ENCODE data around the gene PANX1. TPM values are rescaled to one million over a fixed set of nuclear protein-coding genes. Genes with fewer than 3 reads are reported as not detected.

Gene PANX1
- total RNA-seq, 4 donors from 2014 or later, result 16.7 to 77.6 (median 30.4) TPM

DNA sequence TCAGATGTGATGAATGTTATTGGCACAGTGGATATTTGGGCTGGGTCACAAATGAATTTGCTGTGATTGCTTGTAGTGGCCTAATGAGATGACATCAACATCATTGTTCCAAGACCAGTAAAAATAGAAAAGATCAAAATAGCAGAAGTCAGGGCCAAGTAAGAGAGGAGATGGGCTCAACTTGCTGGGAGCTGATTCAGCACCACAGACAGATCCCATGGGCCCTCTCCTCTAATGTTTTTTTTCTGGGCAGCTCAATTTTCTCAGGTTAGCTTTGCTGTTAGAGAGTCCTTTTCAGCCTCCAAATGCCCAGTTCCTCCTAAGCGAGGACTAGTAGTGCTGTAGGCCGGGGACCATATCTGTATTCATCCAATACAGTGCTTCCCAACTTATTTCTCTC, 89.7 kb downstream of the PANX1 start:
- TF ChIP-seq, protein P1, sequence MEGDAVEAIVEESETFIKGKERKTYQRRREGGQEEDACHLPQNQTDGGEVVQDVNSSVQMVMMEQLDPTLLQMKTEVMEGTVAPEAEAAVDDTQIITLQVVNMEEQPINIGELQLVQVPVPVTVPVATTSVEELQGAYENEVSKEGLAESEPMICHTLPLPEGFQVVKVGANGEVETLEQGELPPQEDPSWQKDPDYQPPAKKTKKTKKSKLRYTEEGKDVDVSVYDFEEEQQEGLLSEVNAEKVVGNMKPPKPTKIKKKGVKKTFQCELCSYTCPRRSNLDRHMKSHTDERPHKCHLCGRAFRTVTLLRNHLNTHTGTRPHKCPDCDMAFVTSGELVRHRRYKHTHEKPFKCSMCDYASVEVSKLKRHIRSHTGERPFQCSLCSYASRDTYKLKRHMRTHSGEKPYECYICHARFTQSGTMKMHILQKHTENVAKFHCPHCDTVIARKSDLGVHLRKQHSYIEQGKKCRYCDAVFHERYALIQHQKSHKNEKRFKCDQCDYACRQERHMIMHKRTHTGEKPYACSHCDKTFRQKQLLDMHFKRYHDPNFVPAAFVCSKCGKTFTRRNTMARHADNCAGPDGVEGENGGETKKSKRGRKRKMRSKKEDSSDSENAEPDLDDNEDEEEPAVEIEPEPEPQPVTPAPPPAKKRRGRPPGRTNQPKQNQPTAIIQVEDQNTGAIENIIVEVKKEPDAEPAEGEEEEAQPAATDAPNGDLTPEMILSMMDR (IDR thresholded peaks at IDR 0.05), result no peak
- no peak for ATAC-seq (ENCODE audit: low FRiP score)
- no peak for DNase-seq (ENCODE audit: low spot score)

DNA sequence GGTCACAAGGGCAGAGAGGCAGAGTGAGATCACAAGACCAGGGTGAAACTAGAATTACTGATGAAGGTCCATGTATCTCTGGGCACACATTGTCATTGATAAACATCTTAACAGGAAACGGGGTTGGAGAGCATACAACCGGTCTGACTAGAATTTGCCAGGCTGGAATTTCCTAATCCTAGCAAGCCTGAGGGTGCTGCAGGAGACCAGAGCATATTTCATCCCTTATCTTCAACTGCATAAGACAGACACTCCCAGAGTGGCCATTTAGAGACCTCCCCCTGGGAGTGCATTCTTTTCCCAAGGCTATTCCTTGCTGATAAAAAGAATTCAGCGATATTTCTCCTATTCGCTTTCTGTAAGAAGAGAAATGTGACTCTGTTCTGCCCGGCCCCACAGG, 91.1 kb downstream of the PANX1 start:
- DNase-seq (ENCODE audit: low spot score) (no peak), ATAC-seq (ENCODE audit: low FRiP score) (no peak)
- TF ChIP-seq, protein P1 (IDR thresholded peaks at IDR 0.05), result no peak

DNA sequence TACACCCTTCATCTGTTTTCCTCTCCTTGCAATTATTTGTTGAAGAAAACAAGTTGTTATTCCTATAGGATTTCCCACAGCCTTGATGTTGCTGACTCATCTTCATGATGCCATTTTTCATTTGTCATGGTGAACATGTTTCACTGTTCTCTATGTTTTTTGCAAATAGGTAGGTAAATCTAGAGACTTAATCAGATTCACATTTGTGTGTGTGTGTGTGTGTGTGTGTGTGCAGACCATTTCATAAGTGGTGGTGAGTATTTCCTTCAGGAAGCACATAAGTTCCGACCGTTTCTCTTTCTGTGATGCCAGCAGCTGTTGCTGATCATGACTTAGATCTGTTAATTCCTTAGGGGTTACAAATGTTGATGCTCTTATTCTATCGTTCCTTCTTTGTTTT, 95.4 kb downstream of the PANX1 start:
- ATAC-seq (ENCODE audit: low FRiP score), result no peak
- TF ChIP-seq, protein P1 (IDR thresholded peaks at IDR 0.05), result no peak
- DNase-seq (ENCODE audit: low spot score), result no peak

Other genes starting within 250 kb of the PANX1 start
- not detected for gene HEPHL1, start 107.5 kb upstream of the PANX1 start, total RNA-seq
- not detected for gene IZUMO1R, start 175.7 kb downstream of the PANX1 start, total RNA-seq

Data from omental fat pad (tissue), 4 donors.